H9 (cell line): ENCODE measurements around the gene EML1. TPM values are rescaled to one million over a fixed set of nuclear protein-coding genes. Genes with fewer than 3 reads are reported as not detected.

Experiments used
- DNase-seq: peaks from one replicate; pipeline ENCODE4 v3.0.0-alpha.2; 2017
- H2AFZ ChIP-seq: one replicate; pipeline ENCODE4 v1.6.1; 2013; ENCODE audit warnings: mild to moderate bottlenecking, low read length, control low read depth, moderate library complexity
- H2AK5ac ChIP-seq: 2 replicates; pipeline ENCODE4 v1.6.1; 2013; ENCODE audit warnings: low read length, control low read depth, mixed read lengths; ENCODE audit not compliant: insufficient read length
- H2BK120ac ChIP-seq: one replicate; pipeline ENCODE4 v1.6.1; 2013; ENCODE audit warnings: low read depth, mild to moderate bottlenecking, low read length, control low read depth, inconsistent platforms; ENCODE audit not compliant: poor library complexity, severe bottlenecking
- H2BK12ac ChIP-seq: 2 replicates; pipeline ENCODE4 v1.6.1; 2013; ENCODE audit warnings: low read length, control low read depth, mixed read lengths, low read depth; ENCODE audit not compliant: insufficient read length
- H2BK15ac ChIP-seq: 2 replicates; pipeline ENCODE4 v1.6.1; 2013; ENCODE audit warnings: low read depth, low read length, control low read depth
- H2BK20ac ChIP-seq: one replicate; pipeline ENCODE4 v1.6.1; 2013; ENCODE audit warnings: low read depth, mild to moderate bottlenecking, low read length, control low read depth, inconsistent platforms; ENCODE audit not compliant: poor library complexity, severe bottlenecking
- H2BK5ac ChIP-seq: 2 replicates; pipeline ENCODE4 v1.6.1; 2013; ENCODE audit warnings: low read length, control low read depth, mixed read lengths; ENCODE audit not compliant: insufficient read length
- H3K14ac ChIP-seq: 2 replicates; pipeline ENCODE4 v1.6.1; 2013; ENCODE audit warnings: low read length, control low read depth; ENCODE audit not compliant: insufficient read depth
- H3K18ac ChIP-seq: 2 replicates; pipeline ENCODE4 v1.6.1; 2013; ENCODE audit warnings: low read depth, mild to moderate bottlenecking, mixed read lengths, low read length, control low read depth; ENCODE audit not compliant: insufficient read length
- H3K23ac ChIP-seq: 2 replicates; pipeline ENCODE4 v1.6.1; 2013; ENCODE audit warnings: low read length, control low read depth, mixed read lengths, low read depth; ENCODE audit not compliant: insufficient read length
- H3K23me2 ChIP-seq: 2 replicates; pipeline ENCODE4 v1.6.1; 2013; ENCODE audit warnings: low read depth, mild to moderate bottlenecking, mixed read lengths, low read length, control low read depth; ENCODE audit not compliant: insufficient read length, poor library complexity, severe bottlenecking
- H3K27ac ChIP-seq: 2 replicates; pipeline ENCODE4 v1.5.1; 2013; ENCODE audit warnings: low read length, control low read depth, mixed read lengths, low read depth; ENCODE audit not compliant: insufficient read length
- H3K27me3 ChIP-seq: 2 replicates; pipeline ENCODE4 v1.6.1; 2013; ENCODE audit warnings: low read length, control low read depth, inconsistent platforms; ENCODE audit not compliant: insufficient read depth
- H3K4ac ChIP-seq: 2 replicates; pipeline ENCODE4 v1.6.1; 2013; ENCODE audit warnings: low read depth, mild to moderate bottlenecking, control low read depth, inconsistent platforms, low read length, moderate library complexity
- H3K4me1 ChIP-seq: 2 replicates; pipeline ENCODE4 v1.6.1; 2013; ENCODE audit warnings: low read length, control low read depth, inconsistent platforms; ENCODE audit not compliant: insufficient read depth
- H3K4me2 ChIP-seq: 2 replicates; pipeline ENCODE4 v1.6.1; 2013; ENCODE audit warnings: low read length, control low read depth, mixed read lengths; ENCODE audit not compliant: insufficient read length, insufficient read depth
- H3K56ac ChIP-seq: 2 replicates; pipeline ENCODE4 v1.6.1; 2013; ENCODE audit warnings: low read depth, mild to moderate bottlenecking, mixed read lengths, low read length, control low read depth; ENCODE audit not compliant: insufficient read length
- H3K79me1 ChIP-seq: 2 replicates; pipeline ENCODE4 v1.6.1; 2013; ENCODE audit warnings: low read depth, mild to moderate bottlenecking, moderate library complexity, low read length, control low read depth, inconsistent platforms; ENCODE audit not compliant: insufficient read depth, poor library complexity, severe bottlenecking
- H3K79me2 ChIP-seq: 2 replicates; pipeline ENCODE4 v1.6.1; 2013; ENCODE audit warnings: low read length, control low read depth, inconsistent platforms; ENCODE audit not compliant: insufficient read depth
- H3K9ac ChIP-seq: 2 replicates; pipeline ENCODE4 v1.6.1; 2013; ENCODE audit warnings: low read length, control low read depth, mixed read lengths; ENCODE audit not compliant: insufficient read length; ENCODE audit errors: extremely low read depth
- H3K9me3 ChIP-seq: one replicate; pipeline ENCODE4 v1.6.1; 2013; ENCODE audit warnings: low read depth, low read length, inconsistent platforms; ENCODE audit not compliant: control insufficient read depth
- H3T11ph ChIP-seq: one replicate; pipeline ENCODE4 v1.6.1; 2013; ENCODE audit warnings: mild to moderate bottlenecking, low read length, control low read depth, inconsistent platforms
- H4K20me1 ChIP-seq: one replicate; pipeline ENCODE4 v1.6.1; 2013; ENCODE audit not compliant: control insufficient read depth, insufficient read length, insufficient read depth
- H4K5ac ChIP-seq: 2 replicates; pipeline ENCODE4 v1.6.1; 2013; ENCODE audit warnings: low read depth, mild to moderate bottlenecking, mixed read lengths, low read length, control low read depth; ENCODE audit not compliant: insufficient read length
- H4K8ac ChIP-seq: replicated peaks from 2 replicates; pipeline ENCODE4 v1.6.1; 2013; ENCODE audit warnings: low read length, control low read depth, mixed read lengths, low read depth; ENCODE audit not compliant: insufficient read length
- H4K91ac ChIP-seq: 2 replicates; pipeline ENCODE4 v1.6.1; 2013; ENCODE audit warnings: low read depth, mild to moderate bottlenecking, moderate library complexity, mixed read lengths, low read length, control low read depth; ENCODE audit not compliant: insufficient read length
- H3K27ac Mint-ChIP-seq, 3 experiments: 2 replicates in 2 of 3; 3 replicates in 1 of 3; pipeline ENCODE4 v1.8.0; 2020 to 2021; ENCODE audit warnings: mixed read lengths in 3 of 3, mild to moderate bottlenecking in 1 of 3, moderate library complexity in 1 of 3
- H3K27me3 Mint-ChIP-seq: 2 replicates; pipeline ENCODE4 v1.8.0; 2021; ENCODE audit warnings: low read depth, mild to moderate bottlenecking, moderate library complexity, mixed read lengths
- H3K36me3 Mint-ChIP-seq, 3 experiments: 2 replicates in 2 of 3; 3 replicates in 1 of 3; pipeline ENCODE4 v1.8.0; 2020 to 2021; ENCODE audit warnings: low read depth in 3 of 3, mixed read lengths in 3 of 3; ENCODE audit not compliant: insufficient read depth in 1 of 3
- H3K4me1 Mint-ChIP-seq, 2 experiments: 2 replicates each; pipeline ENCODE4 v1.8.0; 2020; ENCODE audit warnings: mixed read lengths in 2 of 2
- H3K4me3 Mint-ChIP-seq, 2 experiments: 2 replicates in 1 of 2; 3 replicates in 1 of 2; pipeline ENCODE4 v1.8.0; 2020 to 2021; ENCODE audit warnings: mild to moderate bottlenecking in 2 of 2, mixed read lengths in 2 of 2, moderate library complexity in 1 of 2
- H3K9me3 Mint-ChIP-seq, 2 experiments: 2 replicates in 1 of 2; 3 replicates in 1 of 2; pipeline ENCODE4 v1.8.0; 2020; ENCODE audit warnings: mild to moderate bottlenecking in 2 of 2, mixed read lengths in 2 of 2, moderate library complexity in 1 of 2
- WGBS: extraction: QIAGEN DNeasy Blood & Tissue Kit; methylation state at CpG from one replicate; pipeline ENCODE4 v1.1.7; 2013; ENCODE audit warnings: missing lambda C conversion rate, low lambda C conversion rate, mixed read lengths; ENCODE audit not compliant: insufficient read length; ENCODE audit errors: extremely low coverage; 5-methylcytosine and 5-hydroxymethylcytosine counted together
- total RNA-seq: library from RNA; stranded (reverse); gene quantifications from 2 replicates; pipeline ENCODE4 v1.2.1, GENCODE V29; 2021
- TF ChIP-seq, protein P1 (sequence below): fragments of 200-600 bp; sonication (generic); conservative IDR thresholded peaks from 3 replicates; pipeline ENCODE4 v1.8.0; 2021; ENCODE audit warnings: antibody characterized with exemption, mild to moderate bottlenecking

The EML1 gene
- total RNA-seq, 1 experiment from 2014 or later: 16.7 TPM

DNA sequence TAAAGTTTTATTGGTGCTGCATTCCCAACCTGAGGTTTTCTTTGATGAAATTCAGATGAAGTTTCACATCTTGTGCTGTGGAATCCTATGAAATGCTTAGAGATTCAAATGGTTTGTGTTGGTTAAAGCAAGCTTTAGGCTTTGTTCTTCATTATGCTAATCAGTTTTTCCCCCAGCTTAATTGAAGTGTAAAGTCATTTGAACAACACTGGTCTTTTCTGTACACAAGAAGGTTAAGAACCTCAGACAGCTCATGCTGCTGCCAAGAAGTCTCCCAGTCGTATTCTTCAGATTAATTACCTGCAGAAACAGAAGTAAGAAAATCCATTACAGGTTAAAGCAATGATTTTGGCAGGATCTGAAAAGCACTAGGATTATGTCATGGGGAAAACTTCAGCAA, 48.9 kb downstream of the EML1 start:
- no peaks in the 10 kb centered on the region for H4K20me1 ChIP-seq
- H2AK5ac ChIP-seq: no peak overlapping the region
- H3K9ac ChIP-seq: no peak overlapping the region
- WGBS: no CpG with 5 or more reads among the region's 1 CpG
- H3K56ac ChIP-seq: no peak overlapping the region
- no peak overlapping the region for H3T11ph ChIP-seq
- no peak overlapping the region for H4K5ac ChIP-seq
- H2AFZ ChIP-seq: no peak overlapping the region
- peaks cover 8% of the 10 kb centered on the region for H3K4me1 ChIP-seq
- H3K18ac ChIP-seq: no peak overlapping the region
- Mint-ChIP-seq H3K4me1 (peaks cover 38 to 42% of the 10 kb centered on the region in 2 experiments), H3K36me3 (peaks cover 3 to 6% (median 3%) of the 10 kb centered on the region in 3 experiments; a peak in 6 of 7 replicates), H3K4me3 (no peak overlapping the region), H3K27ac (no peak overlapping the region), H3K27me3 (peaks cover 11% of the 10 kb centered on the region), H3K9me3 (peaks cover 6 to 7% of the 10 kb centered on the region in 2 experiments; a peak in 4 of 5 replicates)
- no peak for DNase-seq
- H4K8ac ChIP-seq: no peak overlapping the region
- no peak overlapping the region for H3K27ac ChIP-seq
- no peak overlapping the region for H3K4me2 ChIP-seq
- H3K79me1 ChIP-seq: no peaks in the 10 kb centered on the region
- no peaks in the 10 kb centered on the region for H3K79me2 ChIP-seq
- H2BK12ac ChIP-seq: no peak overlapping the region
- H3K23ac ChIP-seq: no peak overlapping the region
- no peak overlapping the region for H2BK120ac ChIP-seq
- 0 out of 2 replicates have a peak, but pooled peaks cover 2% of the 10 kb centered on the region for H3K27me3 ChIP-seq
- no peak overlapping the region for H3K4ac ChIP-seq
- TF ChIP-seq, protein P1, sequence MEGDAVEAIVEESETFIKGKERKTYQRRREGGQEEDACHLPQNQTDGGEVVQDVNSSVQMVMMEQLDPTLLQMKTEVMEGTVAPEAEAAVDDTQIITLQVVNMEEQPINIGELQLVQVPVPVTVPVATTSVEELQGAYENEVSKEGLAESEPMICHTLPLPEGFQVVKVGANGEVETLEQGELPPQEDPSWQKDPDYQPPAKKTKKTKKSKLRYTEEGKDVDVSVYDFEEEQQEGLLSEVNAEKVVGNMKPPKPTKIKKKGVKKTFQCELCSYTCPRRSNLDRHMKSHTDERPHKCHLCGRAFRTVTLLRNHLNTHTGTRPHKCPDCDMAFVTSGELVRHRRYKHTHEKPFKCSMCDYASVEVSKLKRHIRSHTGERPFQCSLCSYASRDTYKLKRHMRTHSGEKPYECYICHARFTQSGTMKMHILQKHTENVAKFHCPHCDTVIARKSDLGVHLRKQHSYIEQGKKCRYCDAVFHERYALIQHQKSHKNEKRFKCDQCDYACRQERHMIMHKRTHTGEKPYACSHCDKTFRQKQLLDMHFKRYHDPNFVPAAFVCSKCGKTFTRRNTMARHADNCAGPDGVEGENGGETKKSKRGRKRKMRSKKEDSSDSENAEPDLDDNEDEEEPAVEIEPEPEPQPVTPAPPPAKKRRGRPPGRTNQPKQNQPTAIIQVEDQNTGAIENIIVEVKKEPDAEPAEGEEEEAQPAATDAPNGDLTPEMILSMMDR: no peak
- H2BK5ac ChIP-seq: no peak overlapping the region
- H2BK20ac ChIP-seq: no peak overlapping the region
- H2BK15ac ChIP-seq: no peak overlapping the region
- H3K23me2 ChIP-seq: no peaks in the 10 kb centered on the region
- no peak overlapping the region for H4K91ac ChIP-seq
- H3K9me3 ChIP-seq: no peaks in the 10 kb centered on the region
- no peak overlapping the region for H3K14ac ChIP-seq
